Measurements from ENCODE around the gene BEND4.

DNA sequence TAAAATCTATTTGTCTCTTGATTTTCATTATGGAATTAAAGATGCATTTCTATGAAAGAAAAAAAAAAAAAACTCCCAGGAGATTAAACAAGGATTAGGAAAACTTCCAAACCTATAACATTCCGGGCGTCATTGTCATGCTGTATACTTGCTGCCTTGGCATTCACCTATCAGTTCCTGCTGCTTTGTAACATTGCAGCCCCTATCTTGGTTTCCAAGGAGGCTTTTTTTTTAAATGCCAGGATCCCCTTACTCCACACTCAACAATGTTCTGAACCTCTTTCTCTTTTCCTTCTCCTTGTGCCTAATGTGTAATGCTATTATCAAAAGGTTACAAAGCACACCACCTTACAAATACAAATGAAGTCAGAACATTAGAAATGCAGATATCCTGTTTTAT lies 20.5 kb upstream of the BEND4 start:
- TF ChIP-seq EZH2phosphoT487 (IDR thresholded peaks at IDR 0.05; ENCODE audit: borderline replicate concordance, low read length): no peak
- TF ChIP-seq, protein P1, sequence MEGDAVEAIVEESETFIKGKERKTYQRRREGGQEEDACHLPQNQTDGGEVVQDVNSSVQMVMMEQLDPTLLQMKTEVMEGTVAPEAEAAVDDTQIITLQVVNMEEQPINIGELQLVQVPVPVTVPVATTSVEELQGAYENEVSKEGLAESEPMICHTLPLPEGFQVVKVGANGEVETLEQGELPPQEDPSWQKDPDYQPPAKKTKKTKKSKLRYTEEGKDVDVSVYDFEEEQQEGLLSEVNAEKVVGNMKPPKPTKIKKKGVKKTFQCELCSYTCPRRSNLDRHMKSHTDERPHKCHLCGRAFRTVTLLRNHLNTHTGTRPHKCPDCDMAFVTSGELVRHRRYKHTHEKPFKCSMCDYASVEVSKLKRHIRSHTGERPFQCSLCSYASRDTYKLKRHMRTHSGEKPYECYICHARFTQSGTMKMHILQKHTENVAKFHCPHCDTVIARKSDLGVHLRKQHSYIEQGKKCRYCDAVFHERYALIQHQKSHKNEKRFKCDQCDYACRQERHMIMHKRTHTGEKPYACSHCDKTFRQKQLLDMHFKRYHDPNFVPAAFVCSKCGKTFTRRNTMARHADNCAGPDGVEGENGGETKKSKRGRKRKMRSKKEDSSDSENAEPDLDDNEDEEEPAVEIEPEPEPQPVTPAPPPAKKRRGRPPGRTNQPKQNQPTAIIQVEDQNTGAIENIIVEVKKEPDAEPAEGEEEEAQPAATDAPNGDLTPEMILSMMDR (conservative IDR thresholded peaks at IDR 0.05; ENCODE audit: low read depth, low read length): no peak
